ENCODE measurements around the gene SH3YL1. TPM values are rescaled to one million over a fixed set of nuclear protein-coding genes. Genes with fewer than 3 reads are reported as not detected.

Gene SH3YL1
- total and polyA plus RNA-seq, 7 donors = 17.4 to 119 (median 33.5) TPM

DNA sequence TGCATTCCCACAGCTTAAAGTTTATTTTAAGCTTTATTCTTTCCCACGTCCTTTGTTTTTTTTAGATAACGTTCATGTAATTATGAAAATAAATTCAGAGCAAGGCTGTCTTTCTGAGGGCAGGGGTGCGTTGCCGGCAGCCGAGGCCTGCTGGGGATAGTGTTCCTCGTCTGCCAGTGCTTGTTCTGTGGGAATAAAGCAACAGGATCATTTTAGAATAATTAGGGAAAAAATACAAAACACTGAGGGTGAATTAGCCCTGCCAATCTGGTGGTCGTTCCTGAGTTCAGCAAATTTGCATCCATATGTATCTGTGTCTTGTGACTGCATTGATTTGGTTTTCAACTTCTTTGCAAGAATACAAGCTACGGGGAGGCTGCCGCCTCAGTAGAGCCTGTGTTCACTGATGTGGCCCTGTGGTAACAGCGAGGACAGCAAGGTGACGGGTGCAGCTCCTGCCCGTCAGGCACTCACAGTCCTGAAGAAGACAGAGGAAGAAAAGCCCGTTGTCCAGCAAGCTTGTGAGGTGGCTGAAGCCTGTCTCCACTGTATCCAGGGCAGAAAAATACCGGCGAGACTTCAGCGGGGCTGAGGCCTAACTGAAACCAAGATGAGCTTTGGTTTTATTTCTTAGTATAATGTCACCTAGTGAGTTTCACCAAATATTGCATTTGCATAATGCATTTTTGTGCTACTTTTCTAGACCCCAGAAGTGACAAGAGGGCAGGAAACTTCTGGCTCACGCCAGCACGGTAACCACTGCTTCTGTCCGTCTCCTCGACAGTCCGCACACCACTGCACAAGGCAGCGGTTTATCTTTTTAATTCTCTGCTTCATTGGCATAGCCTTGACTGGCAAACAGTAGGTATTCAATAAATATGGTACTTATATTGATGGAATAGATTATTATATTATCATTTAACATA, 64.5 kb downstream of the SH3YL1 start:
- Histone ChIP-seq H3K4me1 (no peaks in the 10 kb centered on the region), H3K4me3 (no peak overlapping the region), H3K27ac (no peak overlapping the region), H3K9me3 (no peaks in the 10 kb centered on the region), H3K36me3 (no peaks in the 10 kb centered on the region), H3K27me3 (no peaks in the 10 kb centered on the region)
- DNase-seq = no peak
- TF ChIP-seq POLR2AphosphoS5 (IDR thresholded peaks at IDR 0.05) = no peak
- WGBS, 2 donors = 82% methylated on average over 22 of the region's 22 CpGs
- intact Hi-C loops (cut with DNase I) = no loop called here

DNA sequence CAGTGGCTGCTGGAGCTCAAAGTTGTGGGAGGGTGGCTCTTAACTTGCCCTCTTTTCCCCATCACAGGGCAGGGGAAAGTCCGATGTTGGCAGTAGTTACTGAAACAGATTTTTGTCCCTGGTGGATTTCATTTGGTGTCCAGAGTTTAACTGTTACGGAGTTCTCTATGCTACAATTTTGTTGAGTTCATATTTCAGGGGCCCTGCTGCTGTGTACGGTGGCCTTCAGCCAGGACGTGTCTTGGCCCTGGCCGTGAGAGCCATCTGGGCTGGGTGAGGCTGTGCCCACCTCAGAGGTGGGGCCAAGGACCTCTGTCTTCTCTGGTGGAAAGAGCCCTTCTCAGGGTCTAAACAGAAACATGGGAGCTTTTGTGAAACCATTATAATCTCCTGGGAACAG, 67.4 kb downstream of the SH3YL1 start:
- H3K27ac ChIP-seq = no peak overlapping the region

DNA sequence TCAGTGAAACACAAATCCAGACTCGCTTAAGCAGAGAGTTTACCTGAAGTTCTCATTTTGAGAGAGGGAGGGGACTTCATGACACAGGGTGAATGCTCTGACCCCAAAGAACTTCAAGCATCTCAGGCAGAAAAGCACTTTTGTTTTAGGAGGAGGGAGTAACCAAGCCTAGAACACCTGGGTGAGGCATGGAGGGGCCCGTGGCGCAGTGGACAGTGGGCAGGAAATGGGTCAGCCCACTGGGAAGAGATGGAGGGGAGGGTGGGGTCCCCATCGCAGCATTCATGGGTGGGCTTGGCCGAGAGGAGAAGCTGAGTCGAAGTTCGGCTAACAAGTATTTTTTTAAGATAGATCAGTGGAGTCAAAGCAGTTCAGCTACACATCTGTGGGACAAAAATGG, 67.9 kb downstream of the SH3YL1 start:
- 88% methylated on average over 7 of the region's 7 CpGs for WGBS, 2 donors
- H3K27ac ChIP-seq = no peak overlapping the region
- intact Hi-C loops (cut with DNase I) = no loop called here
- no peaks in the 10 kb centered on the region for H3K27me3 ChIP-seq
- TF ChIP-seq, protein P1, sequence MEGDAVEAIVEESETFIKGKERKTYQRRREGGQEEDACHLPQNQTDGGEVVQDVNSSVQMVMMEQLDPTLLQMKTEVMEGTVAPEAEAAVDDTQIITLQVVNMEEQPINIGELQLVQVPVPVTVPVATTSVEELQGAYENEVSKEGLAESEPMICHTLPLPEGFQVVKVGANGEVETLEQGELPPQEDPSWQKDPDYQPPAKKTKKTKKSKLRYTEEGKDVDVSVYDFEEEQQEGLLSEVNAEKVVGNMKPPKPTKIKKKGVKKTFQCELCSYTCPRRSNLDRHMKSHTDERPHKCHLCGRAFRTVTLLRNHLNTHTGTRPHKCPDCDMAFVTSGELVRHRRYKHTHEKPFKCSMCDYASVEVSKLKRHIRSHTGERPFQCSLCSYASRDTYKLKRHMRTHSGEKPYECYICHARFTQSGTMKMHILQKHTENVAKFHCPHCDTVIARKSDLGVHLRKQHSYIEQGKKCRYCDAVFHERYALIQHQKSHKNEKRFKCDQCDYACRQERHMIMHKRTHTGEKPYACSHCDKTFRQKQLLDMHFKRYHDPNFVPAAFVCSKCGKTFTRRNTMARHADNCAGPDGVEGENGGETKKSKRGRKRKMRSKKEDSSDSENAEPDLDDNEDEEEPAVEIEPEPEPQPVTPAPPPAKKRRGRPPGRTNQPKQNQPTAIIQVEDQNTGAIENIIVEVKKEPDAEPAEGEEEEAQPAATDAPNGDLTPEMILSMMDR (IDR thresholded peaks at IDR 0.05) = no peak
- TF ChIP-seq EP300 (IDR thresholded peaks at IDR 0.05) (no peak), POLR2AphosphoS5 (IDR thresholded peaks at IDR 0.05) (no peak), POLR2A (IDR thresholded peaks at IDR 0.05) (no peak)
- H3K4me1 ChIP-seq = no peaks in the 10 kb centered on the region
- no peak for DNase-seq
- no peak overlapping the region for H3K4me3 ChIP-seq
- no peaks in the 10 kb centered on the region for H3K9me3 ChIP-seq
- no peaks in the 10 kb centered on the region for H3K36me3 ChIP-seq

More for the DNA sequence above, 67.4 kb downstream of the SH3YL1 start:
- Histone ChIP-seq H3K27me3 (no peaks in the 10 kb centered on the region), H3K36me3 (no peaks in the 10 kb centered on the region), H3K4me3 (no peak overlapping the region), H3K4me1 (no peaks in the 10 kb centered on the region), H3K9me3 (no peaks in the 10 kb centered on the region)
- DNase-seq = no peak
- TF ChIP-seq EP300 (IDR thresholded peaks at IDR 0.05) (no peak), POLR2A (IDR thresholded peaks at IDR 0.05) (no peak), POLR2AphosphoS5 (IDR thresholded peaks at IDR 0.05) (no peak)
- TF ChIP-seq, protein P1 (IDR thresholded peaks at IDR 0.05) = no peak
- WGBS, 2 donors = 84% methylated on average over 5 of the region's 5 CpGs
- intact Hi-C loops (cut with DNase I) = no loop called here

DNA sequence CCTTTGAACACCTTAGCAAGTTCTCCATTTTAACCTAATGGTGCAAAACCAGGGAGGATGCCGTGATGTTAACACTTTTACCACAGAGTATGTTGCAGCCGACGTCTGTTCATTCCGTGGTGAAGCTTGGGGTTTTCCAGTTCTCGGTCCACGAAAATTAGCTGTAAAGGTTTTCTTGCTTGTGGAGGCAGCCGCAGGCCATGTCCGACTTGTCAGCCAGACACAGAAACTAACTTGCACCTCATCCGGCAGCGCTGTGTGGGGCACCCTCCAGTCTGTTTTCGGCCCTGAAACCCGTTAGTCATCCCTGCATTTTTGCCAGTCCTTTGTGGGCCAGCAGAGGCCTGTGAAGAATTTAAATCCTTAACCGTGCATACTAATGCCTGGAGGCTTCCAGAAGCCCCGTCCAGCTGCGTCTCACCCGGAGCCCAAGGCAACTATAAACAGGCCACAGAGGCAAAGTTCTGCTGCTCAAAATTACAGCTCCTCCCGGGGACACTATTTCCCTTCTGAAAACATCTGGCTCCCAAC, 70.6 kb downstream of the SH3YL1 start:
- no peak overlapping the region for H3K27ac ChIP-seq
- no peaks in the 10 kb centered on the region for H3K27me3 ChIP-seq
- no peak for TF ChIP-seq POLR2AphosphoS5 (IDR thresholded peaks at IDR 0.05)
- TF ChIP-seq, protein P1 (IDR thresholded peaks at IDR 0.05) = no peak
- no peaks in the 10 kb centered on the region for H3K4me1 ChIP-seq
- intact Hi-C loops (cut with DNase I) = no loop called here
- 77 to 85% methylated on average over 17 of the region's 17 CpGs for WGBS, 2 donors
- H3K36me3 ChIP-seq = no peaks in the 10 kb centered on the region
- no peaks in the 10 kb centered on the region for H3K9me3 ChIP-seq
- DNase-seq = no peak
- no peak overlapping the region for H3K4me3 ChIP-seq

DNA sequence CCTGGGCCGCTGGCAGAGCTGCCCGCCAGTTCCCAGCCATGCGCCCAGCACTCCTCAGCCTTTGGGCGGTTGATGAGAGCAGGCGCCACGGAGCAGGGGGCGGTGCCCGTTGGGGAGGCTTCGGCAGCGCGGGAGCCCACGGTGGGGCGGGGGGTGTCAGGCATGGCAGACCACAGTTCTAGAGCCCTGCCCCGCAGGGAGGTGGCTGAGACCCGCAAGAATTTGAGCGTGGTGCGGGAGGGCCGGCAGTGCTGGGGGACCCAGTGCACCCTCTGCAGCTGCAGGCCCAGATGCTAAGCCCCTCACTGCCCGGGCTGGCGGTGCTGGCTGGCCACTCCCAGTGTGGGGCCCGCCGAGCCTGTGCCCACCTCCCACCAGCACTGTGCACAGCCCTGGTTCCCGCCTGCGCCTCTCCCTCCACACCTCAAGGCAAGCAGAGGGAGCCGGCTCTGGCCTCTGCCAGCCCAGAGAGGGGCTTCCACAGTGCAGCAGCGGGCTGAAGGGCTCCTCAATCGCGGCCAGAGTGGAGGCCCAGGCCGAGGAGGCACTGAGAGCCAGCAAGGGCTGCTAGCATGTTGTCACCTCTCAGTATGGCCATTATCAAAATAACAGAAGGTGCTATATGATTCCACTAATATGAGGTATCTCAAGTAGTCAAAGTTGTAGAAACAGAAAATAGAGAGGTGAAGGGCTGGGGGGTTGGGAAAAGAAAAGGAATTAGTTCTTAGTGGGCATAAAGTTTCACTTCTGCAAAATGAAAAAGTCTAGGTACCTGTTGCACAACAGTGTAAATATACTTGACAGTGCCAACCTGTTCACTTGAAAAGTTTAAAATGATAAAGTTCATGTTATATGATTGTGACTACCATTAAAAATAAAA, 72.3 kb downstream of the SH3YL1 start:
- WGBS, 2 donors = 89 to 90% methylated on average over 29 of the region's 29 CpGs
- no peaks in the 10 kb centered on the region for H3K36me3 ChIP-seq
- H3K27me3 ChIP-seq = no peaks in the 10 kb centered on the region
- no peak overlapping the region for H3K4me3 ChIP-seq
- no peaks in the 10 kb centered on the region for H3K9me3 ChIP-seq
- intact Hi-C loops (cut with DNase I) = no loop called here
- no peak for TF ChIP-seq POLR2A (IDR thresholded peaks at IDR 0.05)
- TF ChIP-seq, protein P1 (IDR thresholded peaks at IDR 0.05) = no peak
- TF ChIP-seq POLR2AphosphoS5 (IDR thresholded peaks at IDR 0.05) = no peak
- no peak for TF ChIP-seq EP300 (IDR thresholded peaks at IDR 0.05)
- H3K4me1 ChIP-seq = no peaks in the 10 kb centered on the region
- H3K27ac ChIP-seq = no peak overlapping the region
- DNase-seq = no peak
